Loucy (cell line): ENCODE results near the gene MEGF10.

Experiments used
- H2AFZ ChIP-seq: fragments of 200-600 bp; sonication (generic); 2 replicates; pipeline ENCODE4 v1.6.0; 2016; ENCODE audit warnings: antibody characterized with exemption, mild to moderate bottlenecking, low read length, moderate library complexity
- H3F3A ChIP-seq: fragments of 200-600 bp; 2 replicates; pipeline ENCODE4 v1.6.0; 2016; ENCODE audit warnings: antibody characterized with exemption, low read depth, mild to moderate bottlenecking
- H3K27me3 ChIP-seq: fragments of 200-600 bp; sonication (generic); 2 replicates; pipeline ENCODE4 v1.6.1; 2014; ENCODE audit warnings: low read length, mild to moderate bottlenecking; ENCODE audit not compliant: insufficient read depth, poor library complexity, severe bottlenecking
- H3K36me3 ChIP-seq: fragments of 200-600 bp; sonication (generic); 2 replicates; pipeline ENCODE4 v1.6.1; 2016; ENCODE audit warnings: low read length; ENCODE audit not compliant: insufficient read depth
- H3K4me1 ChIP-seq: fragments of 200-600 bp; sonication (generic); 2 replicates; pipeline ENCODE4 v1.5.1; 2014; ENCODE audit warnings: low read length, mild to moderate bottlenecking; ENCODE audit not compliant: insufficient read depth, poor library complexity, severe bottlenecking
- H3K4me2 ChIP-seq: fragments of 200-600 bp; sonication (generic); 2 replicates; pipeline ENCODE4 v1.6.0; 2014; ENCODE audit warnings: antibody characterized with exemption, low read length, low read depth, mild to moderate bottlenecking; ENCODE audit not compliant: poor library complexity, severe bottlenecking
- H3K4me3 ChIP-seq: fragments of 200-600 bp; sonication (generic); 2 replicates; pipeline ENCODE4 v1.5.1; 2014; ENCODE audit warnings: low read length, mild to moderate bottlenecking, mixed read lengths; ENCODE audit not compliant: poor library complexity, severe bottlenecking
- H3K79me2 ChIP-seq: fragments of 200-600 bp; sonication (generic); 2 replicates; pipeline ENCODE4 v1.6.1; 2014; ENCODE audit warnings: low read length; ENCODE audit not compliant: insufficient read depth
- H3K9ac ChIP-seq: fragments of 200-600 bp; sonication (generic); 2 replicates; pipeline ENCODE4 v1.6.0; 2014; ENCODE audit warnings: mild to moderate bottlenecking, low read depth, low read length, moderate library complexity; ENCODE audit not compliant: poor library complexity, severe bottlenecking
- H3K9me2 ChIP-seq: fragments of 200-600 bp; sonication (generic); replicated peaks from 2 replicates; pipeline ENCODE4 v1.6.1; 2016; ENCODE audit warnings: low read depth, low read length, mixed read lengths
- H3K9me3 ChIP-seq: fragments of 200-600 bp; sonication (generic); 2 replicates; pipeline ENCODE4 v1.6.1; 2014; ENCODE audit warnings: mild to moderate bottlenecking, antibody characterized with exemption, low read length, low read depth; ENCODE audit not compliant: insufficient read depth
- H4K20me1 ChIP-seq: fragments of 200-600 bp; sonication (generic); 2 replicates; pipeline ENCODE4 v1.6.0; 2014; ENCODE audit warnings: antibody characterized with exemption, low read length, mild to moderate bottlenecking; ENCODE audit not compliant: insufficient read depth, poor library complexity, severe bottlenecking
- CTCF ChIP-seq: fragments of 200-600 bp; sonication (generic); conservative IDR thresholded peaks from 2 replicates; pipeline ENCODE4 v1.5.1; 2014; ENCODE audit warnings: mild to moderate bottlenecking, antibody characterized with exemption, low read length
- EZH2phosphoT487 ChIP-seq: fragments of 200-600 bp; IDR thresholded peaks from 2 replicates; pipeline ENCODE4 v1.6.1; 2018; ENCODE audit warnings: antibody characterized with exemption, mild to moderate bottlenecking, moderate library complexity, borderline replicate concordance

Gene MEGF10

GRCh38 chr5:127340606-127341005, 50.0 kb downstream of the MEGF10 start:
- no peak overlapping the region for H3K9ac ChIP-seq
- H3K9me2 ChIP-seq = no peaks in the 10 kb centered on the region
- no peaks in the 10 kb centered on the region for H3K4me1 ChIP-seq
- no peaks in the 10 kb centered on the region for H3F3A ChIP-seq
- H3K4me3 ChIP-seq = no peak overlapping the region
- no peaks in the 10 kb centered on the region for H3K27me3 ChIP-seq
- no peaks in the 10 kb centered on the region for H4K20me1 ChIP-seq
- H3K9me3 ChIP-seq = no peaks in the 10 kb centered on the region
- H3K79me2 ChIP-seq = no peaks in the 10 kb centered on the region
- TF ChIP-seq EZH2phosphoT487 (no peak), CTCF (no peak)
- no peaks in the 10 kb centered on the region for H3K36me3 ChIP-seq
- H2AFZ ChIP-seq = no peak overlapping the region
- H3K4me2 ChIP-seq = no peak overlapping the region

- no peaks in the 10 kb centered on the region for H3K9me2 ChIP-seq
- TF ChIP-seq CTCF (no peak), EZH2phosphoT487 (no peak)
- H4K20me1 ChIP-seq = no peaks in the 10 kb centered on the region
- H3K4me3 ChIP-seq = no peak overlapping the region
- H3K9me3 ChIP-seq = no peaks in the 10 kb centered on the region
- no peaks in the 10 kb centered on the region for H3K79me2 ChIP-seq
- no peak overlapping the region for H2AFZ ChIP-seq
- H3K4me1 ChIP-seq = no peaks in the 10 kb centered on the region
- no peaks in the 10 kb centered on the region for H3F3A ChIP-seq
- no peaks in the 10 kb centered on the region for H3K36me3 ChIP-seq
- no peak overlapping the region for H3K9ac ChIP-seq
- H3K4me2 ChIP-seq = no peak overlapping the region
- H3K27me3 ChIP-seq = no peaks in the 10 kb centered on the region
These were observed 51.8 kb downstream of the MEGF10 start for GRCh38 chr5:127342364-127342763.

- no peaks in the 10 kb centered on the region for H4K20me1 ChIP-seq
- H3K9me3 ChIP-seq = no peaks in the 10 kb centered on the region
- no peak for TF ChIP-seq EZH2phosphoT487
- no peak for TF ChIP-seq CTCF
- H3F3A ChIP-seq = no peaks in the 10 kb centered on the region
- no peak overlapping the region for H3K9ac ChIP-seq
- no peaks in the 10 kb centered on the region for H3K4me1 ChIP-seq
- H3K36me3 ChIP-seq = no peaks in the 10 kb centered on the region
- H3K79me2 ChIP-seq = no peaks in the 10 kb centered on the region
- H3K4me3 ChIP-seq = no peak overlapping the region
- H3K27me3 ChIP-seq = no peaks in the 10 kb centered on the region
- no peaks in the 10 kb centered on the region for H3K9me2 ChIP-seq
- H2AFZ ChIP-seq = no peak overlapping the region
- H3K4me2 ChIP-seq = no peak overlapping the region
These were observed 52.7 kb downstream of the MEGF10 start for GRCh38 chr5:127343313-127343712.
